GM19455 (cell line): Measurements from ENCODE around the gene CFAP20.

Experiments
- ATAC-seq: cut with Tn5 transposase; IDR thresholded peaks from one replicate; pipeline ENCODE4 v1.9.1; 2021; ENCODE audit not compliant: unreplicated experiment

CFAP20 gene

GRCh38 chr16:58125041-58125440 lies 4.1 kb downstream of the CFAP20 start:
- no peak for ATAC-seq

GRCh38 chr16:58124601-58124915 lies 4.6 kb downstream of the CFAP20 start:
- ATAC-seq = no peak

- no peak for ATAC-seq
Observed at GRCh38 chr16:58123896-58124600, 5.1 kb downstream of the CFAP20 start.

- no peak for ATAC-seq
Observed at GRCh38 chr16:58121132-58121531, 8.0 kb downstream of the CFAP20 start.

GRCh38 chr16:58120234-58120633 lies 8.9 kb downstream of the CFAP20 start:
- ATAC-seq = no peak

GRCh38 chr16:58119509-58119845 lies 9.7 kb downstream of the CFAP20 start:
- ATAC-seq = no peak

GRCh38 chr16:58118801-58119508 lies 10.2 kb downstream of the CFAP20 start:
- no peak for ATAC-seq

GRCh38 chr16:58116529-58116928 lies 12.7 kb downstream of the CFAP20 start:
- ATAC-seq = no peak

GRCh38 chr16:58116081-58116480 lies 13.1 kb downstream of the CFAP20 start:
- ATAC-seq = no peak

GRCh38 chr16:58114827-58115825 lies 14.1 kb downstream of the CFAP20 start:
- no peak for ATAC-seq

- no peak for ATAC-seq
Observed at GRCh38 chr16:58111302-58111627, 17.9 kb downstream of the CFAP20 start.

GRCh38 chr16:58110571-58111301 lies 18.4 kb downstream of the CFAP20 start:
- no peak for ATAC-seq

GRCh38 chr16:58109881-58110280 lies 19.3 kb downstream of the CFAP20 start:
- no peak for ATAC-seq

GRCh38 chr16:58109330-58109729 lies 19.9 kb downstream of the CFAP20 start:
- ATAC-seq = no peak

- no peak for ATAC-seq
Observed at GRCh38 chr16:58107709-58108108, 21.5 kb downstream of the CFAP20 start.

- no peak for ATAC-seq
Observed at GRCh38 chr16:58107228-58107627, 22.0 kb downstream of the CFAP20 start.

- ATAC-seq = no peak
Observed at GRCh38 chr16:58105631-58106030, 23.6 kb downstream of the CFAP20 start.

- no peak for ATAC-seq
Observed at GRCh38 chr16:58102665-58103392, 26.4 kb downstream of the CFAP20 start.

- ATAC-seq = no peak
Observed at GRCh38 chr16:58099956-58100300, 29.3 kb downstream of the CFAP20 start.

- no peak for ATAC-seq
Observed at GRCh38 chr16:58099097-58099955, 29.9 kb downstream of the CFAP20 start.
